Panc1 (cell line): Measurements from ENCODE around the gene CUTA.

Experiments
- CTCF ChIP-seq: fragments of 450-650 bp; IDR thresholded peaks from 2 replicates; pipeline ENCODE4 v1.5.1; 2017; ENCODE audit warnings: mild to moderate bottlenecking
- POLR2AphosphoS5 ChIP-seq: IDR thresholded peaks from 2 replicates; pipeline ENCODE4 v1.6.1; 2012; ENCODE audit warnings: mild to moderate bottlenecking, low read depth, low read length, moderate library complexity
- REST ChIP-seq, 2 experiments: IDR thresholded peaks; 2 replicates each; pipeline ENCODE4 v1.6.1; 2011 to 2012; ENCODE audit warnings: low read depth in 2 of 2, control low read depth in 1 of 2, low read length in 1 of 2, mild to moderate bottlenecking in 1 of 2, moderate library complexity in 1 of 2; ENCODE audit not compliant: insufficient read depth in 1 of 2
- SIN3A ChIP-seq: IDR thresholded peaks from 2 replicates; pipeline ENCODE4 v1.6.1; 2012; ENCODE audit warnings: low read depth, mild to moderate bottlenecking, low read length, moderate library complexity, borderline replicate concordance; ENCODE audit not compliant: insufficient read depth

DNA sequence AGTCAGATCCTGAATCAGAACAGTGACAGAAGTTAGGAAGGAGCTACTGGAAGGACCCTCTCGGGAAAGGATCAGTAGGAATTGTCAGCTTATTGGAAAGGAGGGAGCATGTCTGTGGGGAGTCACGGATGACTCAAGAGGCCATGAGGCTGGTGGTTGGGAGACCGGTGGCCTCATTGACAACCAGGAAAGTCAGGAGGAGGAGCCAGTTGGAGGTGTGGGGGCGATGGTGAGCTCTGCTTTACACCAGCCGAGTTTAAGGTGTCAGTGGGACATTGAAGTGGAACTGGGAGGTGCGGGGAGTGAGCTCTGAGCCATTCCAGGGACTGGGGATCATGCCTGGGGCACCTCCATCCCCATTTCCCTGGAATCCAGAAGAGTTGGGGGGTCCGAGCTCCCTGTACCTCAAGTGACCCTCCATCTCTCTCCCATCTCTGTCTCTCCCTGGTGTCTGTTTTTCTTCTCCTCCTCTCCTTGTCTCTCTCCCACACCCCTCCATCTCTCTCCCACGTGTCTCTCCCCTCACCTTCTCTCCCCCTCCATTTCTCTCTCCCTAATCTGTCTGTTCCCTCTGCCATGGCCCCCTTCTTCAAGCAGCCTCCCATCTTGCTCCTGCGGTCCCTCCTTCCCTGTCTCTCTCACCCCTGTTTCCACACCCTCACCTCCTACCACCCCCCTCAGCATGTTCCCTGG lies 22.2 kb upstream of the CUTA start:
- TF ChIP-seq CTCF (no peak), REST (IDR thresholded peaks at IDR 0.05; ENCODE audit: insufficient read depth in 1 of 2, low read depth in 2 of 2, low read length in 1 of 2) (no peak), POLR2AphosphoS5 (no peak), SIN3A (no peak)
